Muscle of back (tissue), 11 donors: Measurements from ENCODE around the gene COL6A3. TPM values are rescaled to one million over a fixed set of nuclear protein-coding genes. Genes with fewer than 3 reads are reported as not detected.

ENCODE experiments used
- DNase-seq, 3 donors: peaks; one replicate each; pipeline versions ENCODE4 v3.0.0 to v3.0.0-alpha.2; 2013
- polyA plus RNA-seq, 10 donors: library from polyadenylated mRNA; unstranded; fragments of 120-200 nt; gene quantifications; one replicate each; pipeline ENCODE4 v1.2.1, GENCODE V29; 2013; ENCODE audit not compliant: insufficient read length in 10 of 10

Gene COL6A3
- polyA plus RNA-seq, 10 donors = 229 to 489 (median 278) TPM

DNA sequence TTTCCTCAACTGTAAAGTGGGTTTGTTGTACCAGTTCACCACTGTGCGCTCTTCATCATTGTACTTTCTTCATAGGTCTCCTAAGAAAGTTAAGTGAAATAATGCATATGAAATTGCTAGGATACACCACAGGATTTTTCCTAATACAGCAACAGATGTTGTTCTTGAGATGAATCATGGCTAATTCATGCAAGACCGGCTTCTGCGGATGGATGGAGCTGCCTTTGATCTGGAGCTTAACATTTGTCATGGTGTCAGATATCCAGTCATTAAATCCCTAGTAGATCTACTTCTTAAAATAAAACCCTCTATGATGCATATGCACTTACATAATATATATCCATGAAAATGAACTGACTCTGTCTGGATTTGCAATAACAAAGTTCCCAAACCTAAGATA, 114.1 kb downstream of the COL6A3 start:
- DNase-seq = peak in 2 of 3 donors; percentile 61 to 97

DNA sequence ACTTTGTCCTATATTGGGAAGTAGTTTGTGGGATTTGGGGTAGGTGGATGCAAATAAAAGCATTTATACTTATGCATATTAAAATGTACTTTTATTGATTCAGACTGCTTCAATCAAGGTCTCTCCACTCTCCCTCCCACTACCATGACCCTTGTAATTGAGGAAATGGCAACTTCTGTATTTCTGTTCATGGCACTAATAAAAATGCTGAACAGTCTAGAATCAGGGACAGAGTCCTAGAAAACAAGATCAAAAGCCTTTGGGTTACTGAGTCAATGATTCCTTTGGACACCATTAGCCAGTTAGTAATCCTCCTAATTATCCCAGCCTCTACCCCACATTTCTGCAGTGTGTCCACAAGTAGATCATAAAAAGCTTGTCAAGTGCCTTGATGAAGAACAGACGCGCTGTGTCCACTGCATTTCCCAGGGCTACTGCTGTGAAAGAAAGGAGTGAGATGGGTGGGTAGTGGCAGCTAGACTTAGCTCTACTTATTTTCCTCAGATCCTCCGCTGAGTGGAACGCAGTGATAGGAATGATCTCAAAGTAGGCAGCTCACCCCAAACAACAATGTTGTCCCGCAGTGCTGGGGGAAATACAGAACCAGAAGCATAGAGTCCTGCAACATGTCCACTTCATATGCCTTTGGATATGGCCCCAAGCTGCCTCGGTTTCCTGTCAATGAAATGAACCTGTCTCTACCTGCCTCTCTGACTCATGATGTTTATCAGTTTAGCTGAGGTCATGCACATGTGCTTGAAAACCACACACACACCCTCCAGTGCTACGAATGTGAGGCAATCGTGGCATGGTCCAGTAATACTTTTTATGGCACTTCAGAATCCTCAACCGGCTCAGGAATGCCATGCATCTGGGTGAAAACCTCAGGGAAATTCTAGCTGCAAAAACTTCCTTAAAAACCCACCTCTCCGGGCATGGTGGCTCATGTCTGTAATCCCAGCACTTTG, 115.5 kb downstream of the COL6A3 start:
- DNase-seq = peak in 1 of 3 donors; percentile 1

DNA sequence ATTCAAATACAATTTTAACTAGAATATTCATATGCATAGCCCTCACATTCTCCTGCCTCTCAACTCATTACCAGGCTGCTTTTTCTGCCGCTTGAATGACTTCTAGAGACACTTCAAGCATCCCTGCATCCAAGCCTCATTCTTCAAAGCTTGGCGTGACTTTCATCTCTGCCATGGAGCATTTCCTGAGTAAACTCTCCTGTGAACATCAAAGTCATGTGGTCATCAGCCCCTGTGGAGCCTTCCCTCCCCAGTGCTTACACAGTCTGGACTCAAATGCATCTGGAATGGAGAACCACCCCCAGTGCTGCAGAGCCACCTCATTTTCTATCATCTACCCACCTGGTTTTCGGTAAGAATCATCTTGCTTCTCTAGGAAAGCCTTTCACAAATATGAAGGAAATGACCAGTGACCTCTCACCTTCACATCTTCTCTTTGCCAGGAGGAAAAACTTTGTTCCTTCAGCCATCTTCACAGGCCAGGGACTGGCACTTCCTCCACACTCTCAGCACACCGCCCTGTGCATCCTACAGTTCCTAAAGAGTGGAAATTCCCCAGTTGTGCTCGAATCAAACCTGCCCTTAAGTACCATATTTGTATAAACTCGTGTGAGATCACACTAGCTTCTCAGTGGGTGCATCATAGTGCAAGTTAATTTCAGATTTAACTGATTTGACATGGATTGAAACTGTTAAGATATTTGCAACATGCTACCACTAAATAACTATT, 116.4 kb downstream of the COL6A3 start:
- peak in 1 of 3 donors; percentile 1 for DNase-seq

DNA sequence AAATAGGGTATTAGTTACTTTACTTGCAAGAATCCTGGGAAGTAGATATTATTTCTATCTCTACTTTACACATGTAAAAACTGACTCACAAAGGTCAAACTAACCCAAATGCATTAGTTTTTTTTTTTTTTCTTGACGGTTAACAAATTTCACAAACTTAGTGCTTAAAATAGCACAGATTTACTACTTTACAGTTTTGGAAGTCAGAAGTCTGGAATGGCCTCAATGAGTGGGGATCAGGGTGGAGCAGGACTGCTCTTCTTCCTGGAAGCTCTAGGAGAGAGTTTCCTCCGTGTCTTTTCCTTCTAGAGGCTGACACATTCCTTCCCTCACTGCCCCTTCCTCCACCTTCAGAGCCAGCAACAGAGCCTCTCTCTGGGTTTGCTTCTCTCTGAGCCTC, 117.2 kb downstream of the COL6A3 start:
- DNase-seq = peak in 1 of 3 donors; percentile 55

DNA sequence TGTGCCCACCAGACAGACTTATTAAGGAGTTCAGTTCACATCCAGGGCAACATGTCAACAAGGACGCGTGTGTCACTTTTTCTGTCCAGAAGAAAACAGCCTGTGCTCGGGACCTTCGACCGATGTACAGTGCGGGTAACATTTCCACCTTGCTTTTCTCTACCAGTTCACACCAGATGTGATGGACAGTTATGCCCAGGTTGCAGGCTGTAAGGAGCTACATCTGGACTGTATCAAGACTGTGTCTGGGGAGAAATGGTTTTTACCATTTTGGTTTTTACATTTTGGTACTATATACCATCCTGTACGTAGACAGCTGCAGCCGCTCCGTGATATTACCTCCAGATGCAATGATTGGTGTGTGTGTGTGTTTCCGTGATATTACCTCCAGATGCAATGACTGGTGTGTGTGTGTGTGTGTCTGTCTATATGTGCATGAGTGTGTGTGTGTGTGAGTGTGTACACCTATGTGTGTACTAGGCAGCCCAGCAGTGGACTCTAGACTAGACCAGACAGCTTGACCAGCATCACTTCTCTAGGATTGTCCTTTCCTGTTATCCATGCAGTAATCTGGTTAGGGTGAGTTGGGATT, 118.0 kb downstream of the COL6A3 start:
- peak in 1 of 3 donors; percentile 6 for DNase-seq

DNA sequence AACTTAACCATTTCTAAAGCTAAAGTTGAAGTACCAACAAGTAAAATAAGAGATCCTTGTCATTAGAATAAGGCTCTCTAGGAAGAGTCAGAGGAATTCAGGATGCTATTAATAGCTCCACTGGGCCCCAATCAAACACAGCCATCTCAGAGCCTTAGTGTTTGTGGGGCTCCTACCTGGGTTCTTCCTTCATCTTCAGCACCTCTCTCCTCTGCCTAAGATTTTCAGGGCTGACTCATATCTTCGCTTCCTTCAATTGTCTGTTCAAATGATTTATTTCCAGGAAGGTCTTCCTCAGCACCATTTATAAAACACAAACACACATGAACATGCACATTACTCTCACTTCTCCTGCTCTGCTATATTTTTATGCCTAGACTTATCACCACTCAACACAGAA, 119.5 kb downstream of the COL6A3 start:
- no peak for DNase-seq

DNA sequence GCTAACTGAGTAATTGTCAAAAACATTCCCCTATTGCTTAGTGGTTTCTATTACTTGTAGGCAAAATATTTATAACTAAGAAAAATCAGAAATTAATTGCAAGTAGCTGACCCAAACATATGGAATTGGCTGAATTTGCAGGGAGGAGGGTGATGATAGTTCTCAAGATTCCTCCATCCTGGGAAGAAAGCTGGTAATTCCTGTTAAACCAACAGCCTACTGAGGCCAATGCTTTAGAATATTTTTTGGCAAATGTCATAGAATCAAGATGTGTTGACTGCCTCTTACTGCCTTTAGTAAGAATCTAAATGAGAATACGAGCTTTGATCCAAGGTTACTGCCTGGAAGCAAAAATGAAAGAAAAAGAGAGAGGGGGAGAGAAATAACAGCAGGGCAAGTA, 120.0 kb downstream of the COL6A3 start:
- DNase-seq = peak in 1 of 3 donors; percentile 60

DNA sequence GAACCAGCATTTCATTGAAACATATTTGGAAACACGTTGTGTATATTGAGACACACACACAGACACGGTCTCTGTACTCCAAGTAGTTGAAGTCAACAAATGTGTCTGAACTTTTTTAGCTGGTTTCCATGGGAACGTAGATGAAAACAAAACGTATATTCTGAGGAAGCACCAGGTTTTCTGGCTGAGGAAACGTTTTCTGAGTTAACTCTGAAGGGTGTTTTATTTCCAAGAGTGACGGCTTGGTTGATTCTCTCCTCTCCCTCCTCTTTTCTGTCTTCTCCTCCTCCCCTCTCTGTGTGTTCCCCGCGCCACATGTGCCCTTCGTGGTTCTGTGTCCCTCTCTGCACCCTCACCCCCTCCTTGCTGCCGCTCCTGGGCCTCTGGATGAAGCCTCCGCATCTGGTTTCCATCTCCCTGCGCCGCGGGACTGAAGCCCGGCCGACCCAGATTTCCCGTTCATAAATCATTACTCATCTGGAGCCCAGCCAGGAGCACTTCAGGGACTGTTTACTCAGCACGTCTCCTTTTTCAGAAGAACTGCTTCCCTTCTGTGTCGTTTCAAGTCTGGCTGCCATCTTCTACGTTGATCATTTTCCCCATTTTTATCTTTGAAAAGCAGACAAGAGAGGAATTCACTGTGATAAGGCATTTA, 122.7 kb downstream of the COL6A3 start:
- DNase-seq = peak; percentile 97 to 99 (median 99)

DNA sequence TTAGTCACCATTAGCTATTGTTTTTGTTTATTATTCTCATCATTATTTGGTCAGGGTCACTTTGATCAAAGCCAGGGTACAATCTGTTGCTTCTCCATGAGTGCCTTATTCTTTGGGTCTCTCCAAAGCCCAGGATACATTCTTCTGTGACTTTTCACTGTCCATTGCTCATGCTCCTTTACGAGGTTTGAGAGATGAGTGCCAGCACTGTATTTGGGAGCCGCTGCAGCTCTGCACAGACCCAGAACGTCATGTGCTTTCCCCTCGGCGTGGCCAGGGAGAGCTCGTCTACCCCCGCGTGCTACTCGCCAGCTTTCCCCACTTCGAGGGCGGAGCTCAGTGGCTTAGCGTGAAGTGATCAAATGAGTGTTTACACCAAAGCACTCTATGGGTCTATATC, 123.7 kb downstream of the COL6A3 start:
- peak in 2 of 3 donors; percentile 71 to 86 for DNase-seq

DNA sequence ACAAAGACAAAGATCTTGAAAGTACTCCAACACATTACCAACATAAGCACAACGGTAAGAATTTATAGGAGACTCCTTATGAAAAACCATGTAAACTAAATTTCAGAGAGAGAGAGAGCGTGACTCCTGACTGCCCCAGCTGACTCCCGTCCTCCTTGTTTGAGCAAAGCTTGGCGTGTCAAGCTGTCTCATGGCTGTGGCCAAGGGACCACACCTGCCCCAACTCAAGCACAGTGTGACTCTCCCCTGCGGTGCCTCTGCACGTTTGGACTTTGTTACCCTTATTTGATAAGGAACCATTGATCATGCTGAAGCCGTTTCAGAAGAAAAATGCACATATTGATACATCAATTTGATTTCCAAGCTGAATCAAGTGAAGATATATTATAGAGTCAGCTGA, 124.8 kb downstream of the COL6A3 start:
- no peak for DNase-seq

DNA sequence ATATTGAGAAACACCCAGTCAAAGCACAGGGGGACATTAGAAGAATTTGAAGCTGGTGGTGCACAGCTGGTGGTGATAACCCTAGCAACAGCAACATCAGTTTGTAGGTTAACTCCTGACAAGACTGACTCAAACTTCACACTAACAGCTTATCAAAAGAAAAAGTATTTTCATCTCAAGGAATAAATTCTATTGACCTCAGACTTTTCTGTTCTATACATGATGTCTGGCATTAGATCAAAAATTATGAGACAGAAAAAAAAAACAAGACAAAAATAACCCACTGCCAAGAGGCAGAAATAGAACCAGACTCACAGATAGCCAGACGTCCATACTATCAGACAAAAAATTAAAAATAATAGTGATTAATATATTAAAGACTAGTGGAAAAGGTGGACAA, 126.1 kb downstream of the COL6A3 start:
- DNase-seq = no peak

DNA sequence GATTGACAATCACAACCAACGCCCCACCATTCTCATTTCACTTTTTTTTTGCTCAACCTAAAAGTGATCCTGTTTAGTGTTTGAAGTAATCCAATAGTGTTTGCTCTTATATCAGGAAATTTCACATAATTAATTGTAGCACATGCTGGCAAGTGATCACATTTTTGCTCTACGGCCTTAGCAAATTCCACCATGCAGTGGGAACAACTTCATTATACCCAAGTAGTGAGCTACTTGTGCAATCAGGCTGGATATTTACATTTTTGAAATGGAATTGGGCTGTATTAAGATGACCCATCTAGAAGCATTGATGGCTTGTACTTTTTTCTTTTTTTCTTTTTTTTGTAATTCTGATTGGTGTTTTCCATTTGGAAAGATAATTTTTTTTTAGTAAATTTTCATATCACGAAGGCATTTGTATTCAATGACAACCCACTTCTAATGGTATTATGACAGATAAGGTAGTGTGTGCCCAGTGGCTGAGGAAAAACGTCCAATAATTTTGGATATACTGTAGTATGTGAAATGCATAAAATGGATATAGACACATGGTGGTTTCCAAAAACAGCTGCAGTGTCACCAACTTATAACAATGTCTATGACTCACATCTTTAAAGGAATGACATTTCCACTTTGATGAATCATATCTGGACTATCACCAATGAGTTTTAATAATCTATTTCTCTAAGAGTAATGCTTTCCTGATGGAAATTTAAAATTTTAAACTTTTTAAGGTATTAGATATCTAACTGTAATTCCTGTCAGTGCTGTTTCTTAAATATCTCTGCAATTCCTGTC, 130.6 kb downstream of the COL6A3 start:
- DNase-seq = no peak

DNA sequence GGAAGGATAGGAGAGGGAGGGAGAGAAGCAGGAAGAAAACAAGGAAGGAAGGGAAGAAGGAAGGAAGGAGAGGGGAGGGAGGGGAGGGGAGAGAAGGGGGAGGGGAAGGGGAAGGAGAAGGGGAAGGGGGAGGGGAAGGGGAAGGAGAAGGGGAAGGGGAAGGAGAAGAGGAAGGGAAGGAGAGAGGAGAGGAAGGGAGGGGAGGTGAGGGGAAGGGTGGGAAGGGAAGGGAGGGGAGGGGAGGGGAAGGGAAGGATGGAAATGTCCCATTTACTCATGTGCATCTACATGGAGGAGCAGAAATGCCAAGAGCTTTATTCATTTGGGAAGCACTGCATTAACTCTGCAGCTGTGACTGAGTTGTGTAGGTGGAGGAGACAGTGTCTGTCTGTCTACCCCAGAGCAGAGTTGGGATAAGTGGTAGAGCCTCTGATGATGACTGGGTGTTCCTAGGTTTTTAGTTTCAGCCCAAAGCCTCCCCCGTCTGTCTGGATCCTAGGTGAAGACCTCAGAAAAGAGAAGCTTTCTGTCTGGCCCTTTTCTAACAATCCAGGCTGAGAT, 131.3 kb downstream of the COL6A3 start:
- no peak for DNase-seq

DNA sequence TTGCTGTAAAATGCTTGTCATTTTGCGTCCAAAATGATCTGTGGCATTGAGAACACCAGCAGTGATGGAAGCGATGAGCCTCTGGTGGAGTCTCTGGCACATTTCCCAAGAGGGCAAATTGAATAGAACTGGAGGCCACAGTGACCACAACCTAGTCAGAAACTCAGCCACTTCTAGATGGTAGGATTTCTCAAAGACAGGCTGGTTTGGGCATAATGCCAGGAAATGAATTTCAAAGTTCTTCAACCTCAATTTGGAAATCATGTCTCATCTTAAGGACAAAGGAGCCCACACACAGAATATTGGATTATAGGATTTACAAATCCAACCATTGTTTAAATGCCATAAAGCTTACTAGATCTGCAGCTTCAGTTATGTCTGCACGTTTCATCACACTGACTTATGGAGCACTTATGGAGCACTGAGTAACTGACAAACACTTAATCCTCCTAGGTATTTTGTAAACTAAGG, 132.1 kb downstream of the COL6A3 start:
- DNase-seq = peak in 1 of 3 donors; percentile 96

DNA sequence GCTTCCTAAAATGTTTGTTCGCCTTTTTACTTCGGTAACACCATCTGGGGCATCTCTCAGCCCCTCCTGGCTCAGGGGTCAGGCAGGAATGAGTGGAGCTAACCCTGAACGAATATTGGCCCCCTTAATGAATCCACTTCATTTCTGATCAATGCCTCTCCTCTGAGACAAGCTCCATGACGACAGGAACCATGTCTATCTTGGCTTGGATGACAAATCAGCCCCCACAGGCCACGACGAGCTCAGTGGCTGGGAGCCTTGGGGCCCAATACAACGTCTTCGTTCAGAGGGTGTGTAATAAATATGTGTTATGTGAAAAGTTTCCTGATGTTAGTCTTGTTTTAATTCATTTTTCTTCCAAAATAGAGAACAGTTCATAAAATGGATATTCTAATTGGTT, 133.0 kb downstream of the COL6A3 start:
- DNase-seq = no peak

DNA sequence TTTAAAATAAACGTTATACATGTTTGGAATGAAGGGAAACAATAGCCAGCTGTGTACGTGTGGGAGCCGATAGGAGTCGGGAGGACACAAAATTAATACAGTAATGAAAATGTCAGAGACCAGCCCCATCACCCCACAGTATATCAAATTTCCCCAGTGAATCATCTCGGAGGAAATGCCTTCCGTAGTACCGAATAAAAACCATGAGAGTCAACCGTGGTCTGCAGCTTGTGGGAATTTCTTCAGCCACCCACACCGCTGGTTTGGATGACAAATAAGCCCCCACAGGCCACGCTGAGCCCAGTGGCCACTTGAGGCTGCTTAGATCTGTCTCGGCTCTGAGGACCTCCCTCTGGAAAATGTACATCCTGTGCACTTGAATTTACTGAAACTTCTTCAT, 133.7 kb downstream of the COL6A3 start:
- peak in 2 of 3 donors; percentile 83 to 97 for DNase-seq

DNA sequence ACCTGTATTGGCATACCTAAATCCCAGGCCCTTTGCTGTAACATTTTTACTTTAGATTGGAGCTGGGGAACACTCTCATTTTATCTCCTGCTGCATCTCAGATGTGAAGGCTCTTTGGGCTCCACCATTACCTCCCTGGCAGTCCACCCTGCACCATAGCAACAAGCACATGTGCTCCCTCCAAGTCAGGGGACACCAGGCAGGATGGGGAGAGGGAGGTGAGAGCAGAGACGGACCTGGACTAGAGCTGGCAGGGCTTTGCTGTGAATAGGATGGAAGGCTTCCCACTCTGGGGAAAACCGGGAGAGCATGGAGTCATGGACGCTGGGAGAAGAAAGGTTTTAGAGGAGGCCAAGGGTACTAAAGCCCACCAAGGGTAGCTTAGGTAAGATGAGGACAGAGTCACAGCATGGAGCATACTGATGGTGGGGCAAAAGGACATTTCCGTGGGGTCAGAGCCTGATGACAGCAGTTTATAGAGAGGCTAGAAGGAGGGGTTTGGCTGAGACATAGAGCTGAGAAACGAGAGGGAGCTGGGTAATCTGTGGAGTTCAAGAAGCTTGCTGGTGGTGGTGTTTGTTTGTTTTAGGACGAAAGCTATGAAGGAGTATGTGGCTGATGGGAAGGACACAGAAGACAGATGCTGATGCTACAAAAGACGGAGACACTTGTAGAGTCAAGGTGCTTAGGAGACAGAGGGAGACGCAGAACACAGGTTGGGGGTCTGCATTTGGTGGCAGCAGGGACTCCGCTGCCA, 134.8 kb downstream of the COL6A3 start:
- no peak for DNase-seq

DNA sequence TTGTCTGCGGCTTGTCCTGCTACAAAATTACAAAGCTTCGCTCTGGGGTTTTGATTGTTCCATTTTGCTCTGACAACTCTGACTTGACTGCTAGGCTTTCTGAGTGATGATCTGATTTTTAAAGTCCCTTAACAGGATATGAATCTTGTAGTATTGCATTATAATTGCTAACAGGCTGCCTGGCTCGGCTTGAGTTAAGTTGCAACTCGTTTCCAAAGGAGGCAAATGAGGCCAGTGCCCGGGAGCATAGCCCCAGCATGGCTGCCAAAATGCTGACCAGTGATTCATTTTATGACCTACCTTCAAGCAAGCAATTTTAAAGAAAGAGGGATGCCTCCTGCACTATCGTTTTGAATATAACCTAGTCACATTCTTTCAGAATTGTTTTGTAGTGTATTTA, 135.4 kb downstream of the COL6A3 start:
- peak in 2 of 3 donors; percentile 77 to 88 for DNase-seq

DNA sequence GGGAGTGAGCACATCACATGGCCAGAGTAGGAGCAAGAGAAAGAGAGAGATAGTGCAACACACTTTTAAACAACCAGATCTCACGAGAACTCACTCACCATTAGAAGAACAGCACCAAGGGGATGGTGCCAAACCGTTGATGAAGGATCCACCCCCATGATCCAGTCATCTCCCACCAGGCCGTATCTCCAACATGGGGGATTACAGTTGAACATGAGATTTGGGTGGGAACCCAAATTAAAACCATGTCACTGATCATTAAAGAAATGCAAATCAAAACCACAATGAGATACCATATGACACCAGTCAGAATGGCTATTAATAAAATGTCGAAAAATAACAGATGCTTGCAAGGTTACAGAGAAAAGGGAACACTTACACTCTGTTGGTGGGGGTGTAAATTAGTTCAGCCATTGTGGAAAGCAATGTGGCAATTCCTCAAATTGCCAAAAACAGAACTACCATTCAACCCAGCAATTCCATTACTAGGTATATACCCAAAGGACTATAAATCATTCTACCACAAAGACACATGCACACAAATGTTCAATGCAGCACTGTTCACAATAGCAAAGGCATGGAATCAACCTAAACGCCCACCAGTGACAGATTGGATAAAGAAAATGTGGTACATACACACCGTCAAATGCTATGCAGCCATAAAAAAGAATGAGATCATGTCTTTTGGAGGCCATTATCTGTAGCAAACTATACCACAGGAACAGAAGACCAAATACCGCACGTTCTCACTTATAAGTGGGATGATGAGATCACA, 137.1 kb downstream of the COL6A3 start:
- DNase-seq = no peak
